Measurements from ENCODE around the gene MYF5. TPM values are rescaled to one million over a fixed set of nuclear protein-coding genes. Genes with fewer than 3 reads are reported as not detected.
"Not testable (repeated sequence)": the region's sequence is repeated elsewhere in the genome, so short reads cannot be mapped to it uniquely, and the experiment has no call there.

MYF5 gene
- not detected for total RNA-seq
- long read RNA-seq, result 0 reads

- DNase-seq (ENCODE audit: missing footprints) (peak; percentile 46), ATAC-seq (no peak)
- intact Hi-C loops (cut with DNase I), result no loop called here
Measured at GRCh38 chr12:80716696-80717469, at the start of gene MYF5. Gene MYF5 (plus strand): TSS chr12:80716912. CDS start chr12:80717064, 152 bp downstream.

GRCh38 chr12:80670214-80670613 is 46.5 kb upstream of the MYF5 start:
- intact Hi-C loops (cut with DNase I), result no loop called here
- DNase-seq (ENCODE audit: missing footprints) (no peak), ATAC-seq (no peak)

GRCh38 chr12:80676042-80676636 is 40.6 kb upstream of the MYF5 start:
- ATAC-seq; intact Hi-C loops (cut with DNase I): not testable (repeated sequence)
- DNase-seq (ENCODE audit: missing footprints), result peak; percentile 13

- ATAC-seq, result no peak
- intact Hi-C loops (cut with DNase I), result no loop called here
- no peak for DNase-seq (ENCODE audit: missing footprints)
Measured at GRCh38 chr12:80676856-80677255, 39.9 kb upstream of the MYF5 start.

GRCh38 chr12:80677994-80678393 is 38.7 kb upstream of the MYF5 start:
- no peak for ATAC-seq

GRCh38 chr12:80679346-80680131 is 37.2 kb upstream of the MYF5 start:
- ATAC-seq (no peak), DNase-seq (ENCODE audit: missing footprints) (no peak)
- intact Hi-C loops (cut with DNase I), result no loop called here

More at GRCh38 chr12:80677994-80678393, 38.7 kb upstream of the MYF5 start:
- DNase-seq (ENCODE audit: missing footprints), result no peak
- intact Hi-C loops (cut with DNase I), result no loop called here

- ATAC-seq, result no peak
Measured at GRCh38 chr12:80681287-80681686, 35.4 kb upstream of the MYF5 start.

GRCh38 chr12:80681786-80682185 is 34.9 kb upstream of the MYF5 start:
- DNase-seq (ENCODE audit: missing footprints) (no peak), ATAC-seq (no peak)
- intact Hi-C loops (cut with DNase I), result no loop called here

More at GRCh38 chr12:80681287-80681686, 35.4 kb upstream of the MYF5 start:
- intact Hi-C loops (cut with DNase I), result no loop called here
- no peak for DNase-seq (ENCODE audit: missing footprints)

GRCh38 chr12:80684077-80684495 is 32.6 kb upstream of the MYF5 start:
- no peak for ATAC-seq
- intact Hi-C loops (cut with DNase I), result no loop called here
- DNase-seq (ENCODE audit: missing footprints), result no peak

GRCh38 chr12:80690090-80690489 is 26.6 kb upstream of the MYF5 start:
- intact Hi-C loops (cut with DNase I), result no loop called here
- DNase-seq (ENCODE audit: missing footprints) (no peak), ATAC-seq (no peak)

GRCh38 chr12:80690513-80690912 is 26.2 kb upstream of the MYF5 start:
- intact Hi-C loops (cut with DNase I), result no loop called here
- ATAC-seq (no peak), DNase-seq (ENCODE audit: missing footprints) (no peak)

- ATAC-seq (no peak), DNase-seq (ENCODE audit: missing footprints) (no peak)
- intact Hi-C loops (cut with DNase I), result no loop called here
Measured at GRCh38 chr12:80692114-80692513, 24.6 kb upstream of the MYF5 start.

- intact Hi-C loops (cut with DNase I), result no loop called here
- DNase-seq (ENCODE audit: missing footprints) (no peak), ATAC-seq (no peak)
Measured at GRCh38 chr12:80697270-80697887, 19.3 kb upstream of the MYF5 start.

GRCh38 chr12:80698256-80698655 is 18.5 kb upstream of the MYF5 start:
- no peak for ATAC-seq
- DNase-seq (ENCODE audit: missing footprints), result no peak
- intact Hi-C loops (cut with DNase I), result no loop called here

GRCh38 chr12:80698847-80699542 is 17.7 kb upstream of the MYF5 start:
- no peak for DNase-seq (ENCODE audit: missing footprints)
- ATAC-seq, result no peak
- intact Hi-C loops (cut with DNase I), result no loop called here

GRCh38 chr12:80700327-80700726 is 16.4 kb upstream of the MYF5 start:
- ATAC-seq (no peak), DNase-seq (ENCODE audit: missing footprints) (no peak)
- intact Hi-C loops (cut with DNase I), result no loop called here

- no peak for ATAC-seq
- no peak for DNase-seq (ENCODE audit: missing footprints)
- intact Hi-C loops (cut with DNase I), result no loop called here
Measured at GRCh38 chr12:80701388-80701787, 15.3 kb upstream of the MYF5 start.

GRCh38 chr12:80702889-80703805 is 13.6 kb upstream of the MYF5 start:
- intact Hi-C loops (cut with DNase I), result no loop called here
- DNase-seq (ENCODE audit: missing footprints) (no peak), ATAC-seq (peak; percentile 69)
